ENCODE results near the gene RASGRP4. TPM values are rescaled to one million over a fixed set of nuclear protein-coding genes. Genes with fewer than 3 reads are reported as not detected.

RASGRP4 gene
- total and polyA plus RNA-seq, 10 of the 15 experiments (the other 5 are each of a cell fraction or from before 2014, with no cell fraction given) = 0.24 to 7.4 (median 3.3) TPM

DNA sequence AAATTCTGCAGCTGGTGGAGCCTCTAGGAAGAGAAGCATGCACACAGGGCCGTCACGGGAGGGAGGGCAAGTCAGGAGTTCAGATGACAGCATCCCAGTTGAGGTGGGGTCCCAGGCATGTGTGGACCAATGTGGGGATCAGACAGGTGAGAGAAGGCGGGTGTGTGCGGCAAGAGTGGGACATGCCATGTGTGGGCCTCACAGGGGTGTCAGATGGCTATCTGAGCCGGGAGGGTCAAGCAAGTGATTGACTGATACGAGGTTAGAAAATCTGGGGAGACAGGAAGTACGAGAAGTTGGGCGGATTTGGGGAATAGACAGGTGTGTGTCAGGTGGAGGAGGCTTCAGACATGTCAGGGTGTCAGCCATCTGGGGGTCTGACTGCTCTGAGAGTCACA lies 8.9 kb downstream of the RASGRP4 start:
- no peak overlapping the region for H3K9ac ChIP-seq (ENCODE audit: control insufficient read depth, insufficient read depth, low read length)
- ChIA-PET CTCF (interaction anchor here (0.8 kb wide), 1 partner anchor 147 kb away, joined by 3 read pairs; no protein-coding TSS in a partner anchor), RAD21 (ENCODE audit: unreplicated experiment) (interaction anchor here (1.5 kb wide), 1 partner anchor 15 kb away, joined by 5 read pairs; the partner anchor contains the start of gene FAM98C), POLR2A (no interaction called here), SMC1A (ENCODE audit: uncharacterized antibody, unreplicated experiment) (interaction anchor here (1.0 kb wide), 1 partner anchor 13 kb away, joined by 3 read pairs; no protein-coding TSS in a partner anchor)
- FAIRE-seq (no peak), ATAC-seq (no peak), DNase-seq (ENCODE audit: low read depth, low spot score) (no peak)
- WGBS (ENCODE audit: insufficient coverage, insufficient replicate concordance, low lambda C conversion rate, missing lambda C conversion rate) = 51% methylated on average over 8 of the region's 8 CpGs
- no peak overlapping the region for H3K27ac ChIP-seq (ENCODE audit: control insufficient read depth, insufficient read depth)
- no peaks in the 10 kb centered on the region for H3K79me2 ChIP-seq (ENCODE audit: control insufficient read depth, insufficient read depth, low read length)
- H4K20me1 ChIP-seq (ENCODE audit: control insufficient read depth, insufficient read depth) = no peaks in the 10 kb centered on the region
- H3K4me2 ChIP-seq (ENCODE audit: control insufficient read depth, insufficient read depth) = peak overlapping the region; percentile 68
- H3K36me3 ChIP-seq (ENCODE audit: control insufficient read depth in 2 of 2, insufficient read depth in 2 of 2, low read length in 1 of 2) = no peaks in the 10 kb centered on the region
- no TSS peak for BruUV-seq (replicated peaks)
- H3K4me3 ChIP-seq = 0 out of 2 replicates have a peak overlapping the region, but pooled peaks have one; percentile 54
- peaks cover 7% of the 10 kb centered on the region for H3K4me1 ChIP-seq (ENCODE audit: control insufficient read depth, insufficient read depth, low read length)
- H3K9me3 ChIP-seq (replicated peaks; ENCODE audit: control insufficient read depth, insufficient read depth, low read length) = no peaks in the 10 kb centered on the region
- peak overlapping the region; percentile 29; the same call in 1 of the 2 replicates for H2AFZ ChIP-seq (ENCODE audit: control insufficient read depth, low read depth, low read length)
- in situ Hi-C loops (cut with MboI) = loop anchor here (25.0 kb wide), 1 partner anchor 220 kb away; the partner anchor contains the start of gene ACTN4
- no peaks in the 10 kb centered on the region; a peak in 1 of 4 replicates for H3K27me3 ChIP-seq (replicated peaks in 1 of 2; ENCODE audit: control insufficient read depth in 2 of 2, insufficient read depth in 2 of 2, low read length in 1 of 2)
- intact Hi-C loops (cut with micrococcal nuclease; ENCODE audit: unreplicated experiment) = no loop called here
- TF ChIP-seq CEBPB (IDR thresholded peaks at IDR 0.05; ENCODE audit: borderline replicate concordance in 1 of 2, low read depth in 2 of 2, low read length in 2 of 2) (no peak), CREM (IDR thresholded peaks at IDR 0.05; ENCODE audit: low read depth) (no peak), CEBPZ (IDR thresholded peaks at IDR 0.05; ENCODE audit: low read depth, low read length) (no peak), TAF1 (IDR thresholded peaks at IDR 0.05; ENCODE audit: borderline replicate concordance, low read depth, low read length) (no peak), POLR2A (IDR thresholded peaks at IDR 0.05; ENCODE audit: low read depth, low read length) (no peak), CHD4 (IDR thresholded peaks at IDR 0.05) (no peak), SMC3 (IDR thresholded peaks at IDR 0.05; ENCODE audit: borderline replicate concordance, low read length) (no peak)

Data from GM12878 (cell line).